Suprapubic skin (tissue), 3 donors: Measurements from ENCODE around the gene GCSAM.

Experiments
- EP300 ChIP-seq: sonication (generic); formaldehyde crosslinking; IDR thresholded peaks from one replicate; pipeline ENCODE4 v1.6.1; 2017; ENCODE audit warnings: antibody characterized with exemption
- POLR2A ChIP-seq, 2 donors: fragments of 450-650 bp; IDR thresholded peaks; one replicate each; pipeline ENCODE4 v1.6.1; 2017; ENCODE audit warnings: antibody characterized with exemption in 2 of 2, mild to moderate bottlenecking in 2 of 2, moderate library complexity in 2 of 2
- TF ChIP-seq, protein P1 (sequence below), 2 donors: fragments of 200-600 bp in 1 of 2; fragments of 450-650 bp in 1 of 2; sonication (generic) in 1 of 2; IDR thresholded peaks; one replicate each; pipeline ENCODE4 v1.5.1; 2016 to 2019; ENCODE audit warnings: antibody characterized with exemption in 2 of 2, mild to moderate bottlenecking in 1 of 2, moderate library complexity in 1 of 2

DNA sequence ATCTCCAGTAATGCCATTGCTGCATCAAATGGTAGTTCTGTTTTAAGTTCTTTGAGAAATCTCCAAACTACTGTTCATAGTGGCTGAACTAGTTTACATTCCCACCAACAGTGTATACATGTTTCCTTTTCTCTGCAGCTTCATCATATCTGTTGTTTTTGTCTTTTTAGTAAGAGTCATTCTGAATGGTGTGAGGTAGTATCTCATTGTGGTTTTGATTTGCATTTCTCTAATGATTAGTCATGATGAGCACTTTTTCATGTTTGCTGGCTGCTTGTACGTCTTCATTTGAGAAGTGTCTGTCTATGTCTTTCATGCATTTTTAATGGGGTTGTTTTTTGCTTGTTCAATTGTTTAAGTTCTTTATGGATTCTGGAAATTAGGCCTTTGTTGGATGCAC, 10.2 kb upstream of the GCSAM start:
- TF ChIP-seq POLR2A (IDR thresholded peaks at IDR 0.05) = no peak
- TF ChIP-seq, protein P1, sequence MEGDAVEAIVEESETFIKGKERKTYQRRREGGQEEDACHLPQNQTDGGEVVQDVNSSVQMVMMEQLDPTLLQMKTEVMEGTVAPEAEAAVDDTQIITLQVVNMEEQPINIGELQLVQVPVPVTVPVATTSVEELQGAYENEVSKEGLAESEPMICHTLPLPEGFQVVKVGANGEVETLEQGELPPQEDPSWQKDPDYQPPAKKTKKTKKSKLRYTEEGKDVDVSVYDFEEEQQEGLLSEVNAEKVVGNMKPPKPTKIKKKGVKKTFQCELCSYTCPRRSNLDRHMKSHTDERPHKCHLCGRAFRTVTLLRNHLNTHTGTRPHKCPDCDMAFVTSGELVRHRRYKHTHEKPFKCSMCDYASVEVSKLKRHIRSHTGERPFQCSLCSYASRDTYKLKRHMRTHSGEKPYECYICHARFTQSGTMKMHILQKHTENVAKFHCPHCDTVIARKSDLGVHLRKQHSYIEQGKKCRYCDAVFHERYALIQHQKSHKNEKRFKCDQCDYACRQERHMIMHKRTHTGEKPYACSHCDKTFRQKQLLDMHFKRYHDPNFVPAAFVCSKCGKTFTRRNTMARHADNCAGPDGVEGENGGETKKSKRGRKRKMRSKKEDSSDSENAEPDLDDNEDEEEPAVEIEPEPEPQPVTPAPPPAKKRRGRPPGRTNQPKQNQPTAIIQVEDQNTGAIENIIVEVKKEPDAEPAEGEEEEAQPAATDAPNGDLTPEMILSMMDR (IDR thresholded peaks at IDR 0.05) = no peak
- TF ChIP-seq EP300 = no peak
